Endodermal cell (in vitro differentiated cells): Measurements from ENCODE around the gene NFE2. TPM values are rescaled to one million over a fixed set of nuclear protein-coding genes. Genes with fewer than 3 reads are reported as not detected.
A peak's percentile ranks its signal among the peaks of the same experiment; 100 is the strongest.

ENCODE experiments used
- DNase-seq: peaks from one replicate; pipeline ENCODE4 v3.0.0-alpha.2; 2017
- H3K27ac ChIP-seq: 2 replicates; pipeline ENCODE4 v1.5.1; 2013; ENCODE audit warnings: mild to moderate bottlenecking, low read depth, low read length, moderate library complexity
- H3K27me3 ChIP-seq: 2 replicates; pipeline ENCODE4 v1.6.1; 2013; ENCODE audit warnings: mild to moderate bottlenecking, low read length, moderate library complexity; ENCODE audit not compliant: insufficient read depth, control insufficient read depth, poor library complexity, severe bottlenecking
- H3K36me3 ChIP-seq: 2 replicates; pipeline ENCODE4 v1.7.0; 2013; ENCODE audit warnings: mild to moderate bottlenecking, low read length, moderate library complexity; ENCODE audit not compliant: control insufficient read depth, insufficient read depth
- H3K4me1 ChIP-seq: one replicate; pipeline ENCODE4 v1.7.0; 2013; ENCODE audit warnings: low read length; ENCODE audit not compliant: control insufficient read depth, insufficient read depth
- H3K4me3 ChIP-seq: 2 replicates; pipeline ENCODE4 v1.5.1; 2013; ENCODE audit warnings: mild to moderate bottlenecking, low read length, moderate library complexity
- H3K9ac ChIP-seq: 2 replicates; pipeline ENCODE4 v1.6.1; 2013; ENCODE audit warnings: mild to moderate bottlenecking, low read length, moderate library complexity; ENCODE audit not compliant: poor library complexity, severe bottlenecking; ENCODE audit errors: extremely low read depth
- H3K9me3 ChIP-seq: 2 replicates; pipeline ENCODE4 v1.6.1; 2013; ENCODE audit warnings: mild to moderate bottlenecking, low read length, moderate library complexity; ENCODE audit not compliant: control insufficient read depth
- H3K27ac Mint-ChIP-seq: 2 replicates; pipeline ENCODE4 v1.8.0; 2020; ENCODE audit warnings: mixed read lengths
- H3K27me3 Mint-ChIP-seq: 2 replicates; pipeline ENCODE4 v1.8.0; 2021; ENCODE audit warnings: mild to moderate bottlenecking, mixed read lengths; ENCODE audit not compliant: insufficient read depth
- H3K36me3 Mint-ChIP-seq: 2 replicates; pipeline ENCODE4 v1.8.0; 2020; ENCODE audit warnings: low read depth, mixed read lengths
- H3K4me1 Mint-ChIP-seq: 2 replicates; pipeline ENCODE4 v1.8.0; 2020; ENCODE audit warnings: mixed read lengths
- H3K4me3 Mint-ChIP-seq: 2 replicates; pipeline ENCODE4 v1.8.0; 2020; ENCODE audit warnings: mild to moderate bottlenecking, moderate library complexity, mixed read lengths
- H3K9me3 Mint-ChIP-seq: 2 replicates; pipeline ENCODE4 v1.8.0; 2020; ENCODE audit warnings: mild to moderate bottlenecking, mixed read lengths
- CTCF ChIP-seq: fragments of 200-600 bp; sonication (generic); conservative IDR thresholded peaks from 2 replicates; pipeline ENCODE4 v1.5.0; 2021; ENCODE audit warnings: antibody characterized with exemption, mild to moderate bottlenecking
- WGBS, 2 experiments: methylation state at CpG; one replicate each; pipeline versions ENCODE4 v1.1.5 to v1.1.7; 2013; ENCODE audit warnings: missing lambda C conversion rate in 2 of 2, mixed read lengths in 1 of 2; ENCODE audit not compliant: insufficient coverage in 1 of 2, insufficient read length in 1 of 2; 5-methylcytosine and 5-hydroxymethylcytosine counted together
- total RNA-seq, 2 donors: library from RNA; stranded (reverse); fragmentation: NEBNext Ultra II Directional in 1 of 2; extraction: Animal tissue kit (Norgen Biotek cat#: 25700) in 1 of 2; gene quantifications; 2 replicates in 1 of 2; 3 replicates in 1 of 2; pipeline ENCODE4 v1.2.1, GENCODE V29; 2021

NFE2 gene
- total RNA-seq, 2 donors from 2014 or later: 2.7 TPM

DNA sequence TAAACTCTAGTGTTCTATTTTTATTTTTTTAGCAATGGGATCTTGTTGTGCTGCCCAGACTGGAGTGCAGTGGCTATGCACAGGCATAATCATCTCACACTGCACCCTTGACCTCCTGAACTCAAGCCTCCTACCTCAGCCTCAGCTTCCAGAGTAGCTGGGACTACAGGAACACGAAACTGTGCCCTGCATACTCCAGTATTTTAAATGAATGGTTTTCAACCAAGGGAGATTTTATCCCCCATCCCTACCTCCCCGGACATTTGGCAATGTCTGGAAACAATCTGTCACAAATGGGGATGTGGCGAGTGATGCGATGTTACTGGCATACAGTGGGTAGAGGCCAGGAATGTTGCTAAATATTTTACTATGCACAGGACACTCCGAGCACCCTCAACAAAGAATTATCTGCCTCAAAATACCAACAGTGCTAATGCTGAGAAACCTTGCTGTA lies 23.0 kb downstream of the NFE2 start:
- Mint-ChIP-seq H3K27ac (no peak overlapping the region), H3K27me3 (no peaks in the 10 kb centered on the region), H3K9me3 (no peaks in the 10 kb centered on the region), H3K4me3 (no peak overlapping the region), H3K36me3 (peaks cover 23% of the 10 kb centered on the region), H3K4me1 (peaks cover 22% of the 10 kb centered on the region)
- Histone ChIP-seq H3K9ac (peak overlapping the region; percentile 99), H3K27me3 (no peaks in the 10 kb centered on the region), H3K36me3 (peaks cover 35% of the 10 kb centered on the region), H3K27ac (no peak overlapping the region), H3K9me3 (no peaks in the 10 kb centered on the region), H3K4me3 (peak overlapping the region; percentile 94), H3K4me1 (peaks cover 5% of the 10 kb centered on the region)
- DNase-seq: peak; percentile 41
- 84 to 88% methylated on average over 2 to 4 of the region's 5 CpGs for WGBS, 2 experiments
- TF ChIP-seq CTCF: no peak

- H3K27me3 Mint-ChIP-seq: no peaks in the 10 kb centered on the region
- no peak for DNase-seq
- H3K27me3 ChIP-seq: no peaks in the 10 kb centered on the region
- peaks cover 13% of the 10 kb centered on the region for H3K4me1 Mint-ChIP-seq
- no peak overlapping the region for H3K27ac ChIP-seq
- H3K9me3 ChIP-seq: no peaks in the 10 kb centered on the region
- peaks cover 31% of the 10 kb centered on the region for H3K36me3 Mint-ChIP-seq
- peaks cover 32% of the 10 kb centered on the region for H3K36me3 ChIP-seq
- no peak overlapping the region for H3K4me3 Mint-ChIP-seq
- WGBS, 2 experiments: 94 to 96% methylated on average over 3 of the region's 3 CpGs
- H3K27ac Mint-ChIP-seq: peak overlapping the region; percentile 22
- no peaks in the 10 kb centered on the region for H3K9me3 Mint-ChIP-seq
- H3K9ac ChIP-seq: no peak overlapping the region
- TF ChIP-seq CTCF: no peak
- peaks cover 5% of the 10 kb centered on the region for H3K4me1 ChIP-seq
- no peak overlapping the region for H3K4me3 ChIP-seq
Observed at GRCh38 chr12:54276368-54276767, 24.4 kb downstream of the NFE2 start.

DNA sequence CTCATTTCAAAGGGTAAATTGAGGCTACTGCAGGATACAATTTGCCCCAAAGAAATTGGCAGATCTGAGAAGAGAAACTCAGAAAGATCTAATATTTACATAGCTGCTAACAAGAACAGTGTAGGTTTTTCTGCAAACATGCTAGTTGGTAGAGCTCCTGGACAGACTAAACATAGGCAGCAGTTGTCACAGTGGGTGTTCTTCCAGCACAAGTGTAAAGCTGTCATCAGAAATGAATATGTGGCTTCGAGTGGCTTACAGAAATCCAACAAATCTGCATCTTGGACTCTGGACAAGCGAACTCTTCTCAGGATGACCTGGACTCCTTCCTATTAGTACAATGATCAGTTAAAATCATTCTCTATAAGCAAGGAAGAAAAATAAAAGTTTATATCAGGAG lies 26.8 kb downstream of the NFE2 start:
- Mint-ChIP-seq H3K36me3 (peaks cover 31% of the 10 kb centered on the region), H3K4me3 (no peak overlapping the region), H3K9me3 (no peaks in the 10 kb centered on the region), H3K27me3 (no peaks in the 10 kb centered on the region), H3K27ac (no peak overlapping the region), H3K4me1 (peaks cover 13% of the 10 kb centered on the region)
- no peak for DNase-seq
- no peak overlapping the region for H3K27ac ChIP-seq
- 90 to 100% methylated on average over 1 to 2 of the region's 2 CpGs for WGBS, 2 experiments
- H3K36me3 ChIP-seq: peaks cover 26% of the 10 kb centered on the region
- H3K9ac ChIP-seq: no peak overlapping the region
- H3K4me1 ChIP-seq: peaks cover 5% of the 10 kb centered on the region
- H3K4me3 ChIP-seq: no peak overlapping the region
- H3K27me3 ChIP-seq: no peaks in the 10 kb centered on the region
- TF ChIP-seq CTCF: no peak
- H3K9me3 ChIP-seq: no peaks in the 10 kb centered on the region
